Heart left ventricle (tissue), 13 donors: ENCODE data around the gene PRTN3.

Experiments used
- POLR2A ChIP-seq, 2 donors: fragments of 450-650 bp; IDR thresholded peaks; one replicate each; pipeline ENCODE4 v1.6.1; 2017; ENCODE audit warnings: antibody characterized with exemption in 2 of 2, mild to moderate bottlenecking in 2 of 2, moderate library complexity in 2 of 2
- TF ChIP-seq, protein P1 (sequence below), 12 donors: fragments of 200-600 bp; sonication (generic) in 4 of 12; IDR thresholded peaks; one replicate each; pipeline versions ENCODE4 v1.5.0 to v1.8.0; 2018 to 2022; ENCODE audit warnings: antibody characterized with exemption in 12 of 12, mild to moderate bottlenecking in 5 of 12
- donor health status: ischemic (EF 13 %, LVEDD 7.1; RV severe dilation, severe dysfunction).
- donor health status: DM: no; HTN: yes; CAD: no.
- donor health status: DM: no; HTN: no; CAD: no.
- donor health status: ischemic (EF 25% LVEDD 6.9; RV normal size, moderate dysfunction).
- donor health status: ischemic (EF 25% LVEDD 5.7; RV mildly dilated, moderate dysfunction).
- donor health status: ischemic (EF 35%, LVEDD 5.7; RV mildly dilated, moderate dysfunction).
- donor health status: nonischemic (EF 11% LVEDD 7.7; RV severe dilation, severe dysfunction).
- donor health status: DM: yes; HTN: yes; CAD: no.
- donor health status: PGD.
- donor health status: ischemic (EF 29% LVEDD 5.4; RV normal size, mild dysfunction).
- donor health status: nonischemic (EF 23%, LVEDD 6.1; RV moderate dilation, normal function).

DNA sequence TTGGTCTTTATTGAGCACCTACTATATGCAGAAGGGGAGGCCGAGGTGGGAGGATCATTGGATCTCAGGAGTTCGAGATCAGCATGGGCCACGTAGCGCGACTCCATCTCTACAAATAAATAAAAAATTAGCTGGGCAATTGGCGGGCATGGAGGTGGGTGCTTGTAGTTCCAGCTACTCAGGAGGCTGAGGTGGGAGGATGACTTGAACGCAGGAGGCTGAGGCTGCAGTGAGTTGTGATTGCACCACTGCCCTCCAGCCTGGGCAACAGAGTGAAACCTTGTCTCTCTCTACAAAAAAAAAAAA lies 22.5 kb downstream of the PRTN3 start:
- TF ChIP-seq, protein P1, sequence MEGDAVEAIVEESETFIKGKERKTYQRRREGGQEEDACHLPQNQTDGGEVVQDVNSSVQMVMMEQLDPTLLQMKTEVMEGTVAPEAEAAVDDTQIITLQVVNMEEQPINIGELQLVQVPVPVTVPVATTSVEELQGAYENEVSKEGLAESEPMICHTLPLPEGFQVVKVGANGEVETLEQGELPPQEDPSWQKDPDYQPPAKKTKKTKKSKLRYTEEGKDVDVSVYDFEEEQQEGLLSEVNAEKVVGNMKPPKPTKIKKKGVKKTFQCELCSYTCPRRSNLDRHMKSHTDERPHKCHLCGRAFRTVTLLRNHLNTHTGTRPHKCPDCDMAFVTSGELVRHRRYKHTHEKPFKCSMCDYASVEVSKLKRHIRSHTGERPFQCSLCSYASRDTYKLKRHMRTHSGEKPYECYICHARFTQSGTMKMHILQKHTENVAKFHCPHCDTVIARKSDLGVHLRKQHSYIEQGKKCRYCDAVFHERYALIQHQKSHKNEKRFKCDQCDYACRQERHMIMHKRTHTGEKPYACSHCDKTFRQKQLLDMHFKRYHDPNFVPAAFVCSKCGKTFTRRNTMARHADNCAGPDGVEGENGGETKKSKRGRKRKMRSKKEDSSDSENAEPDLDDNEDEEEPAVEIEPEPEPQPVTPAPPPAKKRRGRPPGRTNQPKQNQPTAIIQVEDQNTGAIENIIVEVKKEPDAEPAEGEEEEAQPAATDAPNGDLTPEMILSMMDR (IDR thresholded peaks at IDR 0.05) = no peak
- TF ChIP-seq POLR2A (IDR thresholded peaks at IDR 0.05) = no peak
